HG03469 (cell line): ENCODE measurements around the gene ABO.
"Not testable (repeated sequence)": the region's sequence is repeated elsewhere in the genome, so short reads cannot be mapped to it uniquely, and the experiment has no call there.

Source experiments
- ATAC-seq: cut with Tn5 transposase; IDR thresholded peaks from one replicate; pipeline ENCODE4 v1.9.1; 2021; ENCODE audit warnings: mild to moderate bottlenecking, moderate library complexity, moderate number of reproducible peaks; ENCODE audit not compliant: unreplicated experiment

Gene ABO

DNA sequence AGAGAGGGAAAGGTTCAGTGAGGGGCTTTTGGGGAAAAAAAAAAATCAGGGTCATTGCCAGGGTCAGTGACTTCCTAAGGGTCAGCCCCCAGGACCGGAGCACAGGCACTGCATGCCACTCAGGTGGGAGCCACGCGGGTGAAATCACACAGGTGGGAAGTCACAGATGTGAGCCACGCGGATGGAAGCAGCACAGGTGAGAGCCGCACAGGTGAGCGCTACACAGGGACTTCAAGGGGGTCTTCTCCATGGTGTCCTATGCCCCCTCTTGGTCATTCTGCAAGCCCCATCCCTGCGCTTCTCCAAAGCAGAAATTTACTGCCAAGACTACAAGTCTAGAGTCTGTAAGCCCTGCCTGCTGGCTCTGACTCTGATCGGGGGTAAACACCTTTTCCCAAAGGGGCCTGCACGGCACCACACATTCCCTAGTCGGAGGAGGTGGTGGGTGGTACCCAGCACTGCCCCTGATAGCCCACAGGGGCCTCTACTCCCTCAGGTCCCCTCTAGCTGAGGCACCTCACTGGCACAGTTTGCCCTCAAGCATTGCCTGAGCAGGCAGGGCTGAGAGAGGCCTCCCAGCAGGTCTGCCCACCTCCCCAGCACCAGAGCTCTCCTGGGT, 47.6 kb downstream of the ABO start:
- ATAC-seq, result no peak

DNA sequence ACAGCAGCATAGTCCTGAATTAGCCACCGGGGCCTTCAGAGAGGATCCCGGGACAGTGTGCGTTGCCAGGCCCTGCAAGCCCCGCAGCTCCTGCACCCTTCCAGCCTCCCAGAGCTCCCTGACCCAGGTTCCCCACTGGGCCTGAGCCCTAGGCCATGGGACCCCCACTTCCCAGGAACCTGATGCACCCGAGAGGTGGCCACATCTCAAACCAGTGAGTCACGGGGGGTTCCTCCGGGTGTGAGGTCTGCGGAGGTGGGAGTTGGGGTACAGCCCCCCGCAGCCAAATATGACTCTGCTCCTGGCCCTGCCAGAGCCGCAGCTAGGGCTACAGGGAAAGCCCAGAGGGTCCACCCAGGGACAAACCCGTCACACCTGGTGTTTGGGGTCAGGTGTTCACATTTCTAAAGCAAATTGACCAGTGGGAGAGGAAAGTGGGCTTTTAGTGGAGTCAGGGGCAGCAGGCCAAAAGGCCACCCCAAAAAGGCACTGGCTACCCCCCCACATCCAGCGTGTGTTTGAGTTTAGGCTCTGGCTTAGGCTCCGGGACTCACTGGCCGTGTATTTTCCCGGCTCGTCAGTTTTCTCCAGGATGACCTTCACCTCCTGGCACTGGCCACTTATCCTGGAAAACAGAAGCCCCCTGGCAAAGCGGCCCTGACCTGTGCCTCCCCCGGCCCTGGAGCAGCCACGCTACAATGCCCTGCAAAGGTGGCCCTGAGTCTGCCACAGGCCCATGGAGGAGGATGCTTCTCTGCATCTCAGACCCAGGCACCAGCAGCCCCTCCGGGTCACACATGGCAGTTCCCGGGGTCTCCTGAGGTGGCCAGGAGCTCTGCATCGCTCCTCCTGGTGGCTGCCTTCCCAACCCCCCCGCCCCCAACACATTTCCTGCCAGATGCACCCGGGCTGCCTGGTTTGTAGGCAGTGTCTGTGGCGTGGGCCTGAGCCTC, 48.5 kb downstream of the ABO start:
- ATAC-seq, result no peak

DNA sequence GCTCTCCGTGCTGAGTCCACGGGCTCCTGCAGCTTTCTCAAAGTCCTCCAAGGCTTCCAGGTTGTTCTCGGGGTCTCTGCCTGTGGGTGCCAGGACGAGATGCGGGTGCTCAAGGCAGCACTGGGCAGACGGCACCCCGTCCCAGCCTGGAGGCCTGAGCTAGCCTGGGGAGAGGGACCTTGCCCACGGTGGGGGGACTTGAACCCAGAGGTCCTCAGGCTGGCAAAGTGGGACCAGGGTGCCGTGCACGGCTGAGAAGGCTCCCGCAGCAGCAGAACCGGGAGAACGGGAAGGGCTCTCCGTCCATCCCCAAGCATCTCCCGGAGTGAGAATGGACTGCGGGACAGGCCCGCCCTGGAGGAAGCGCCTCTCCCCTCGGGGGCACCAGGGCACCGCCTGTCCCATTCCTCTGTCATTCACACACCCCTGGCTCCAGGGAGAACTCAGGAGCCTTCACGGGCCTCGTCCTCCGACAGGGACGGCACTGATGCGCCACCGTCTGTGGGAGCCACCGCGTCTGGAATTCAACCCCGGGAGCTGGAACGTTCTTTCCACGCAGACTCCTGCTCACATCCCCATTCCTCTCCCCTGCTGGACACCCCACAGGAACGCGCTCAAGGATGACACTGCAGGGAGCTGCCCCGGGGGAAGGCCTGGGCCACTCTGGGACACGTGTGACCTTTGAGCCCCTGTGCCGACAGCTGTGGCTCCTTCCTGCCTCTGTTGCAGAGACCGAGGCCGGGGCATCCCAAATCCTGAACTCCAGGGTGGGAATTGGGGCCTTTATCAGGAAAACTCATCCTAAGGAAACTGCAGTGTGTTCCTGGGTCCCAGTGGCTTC, 49.6 kb downstream of the ABO start:
- no peak for ATAC-seq

DNA sequence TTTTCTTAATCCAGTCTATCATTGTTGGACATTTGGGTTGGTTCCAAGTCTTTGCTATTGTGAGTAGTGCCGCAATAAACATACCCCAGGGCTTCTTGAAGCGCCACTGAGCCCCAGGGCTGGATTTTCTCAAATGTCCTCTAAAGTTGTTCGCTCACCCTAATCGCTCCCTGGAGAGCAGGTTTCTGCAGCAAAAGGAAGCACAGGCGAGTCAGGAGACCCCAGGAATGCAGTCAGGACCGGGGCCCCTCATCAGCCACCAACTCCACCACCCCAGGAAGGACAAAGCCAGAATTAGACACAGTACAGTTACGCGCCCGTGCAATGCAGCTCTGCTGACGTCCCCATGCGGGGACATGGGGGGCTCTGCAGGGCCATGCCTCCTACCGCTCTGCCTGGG, 50.2 kb downstream of the ABO start:
- no peak for ATAC-seq

DNA sequence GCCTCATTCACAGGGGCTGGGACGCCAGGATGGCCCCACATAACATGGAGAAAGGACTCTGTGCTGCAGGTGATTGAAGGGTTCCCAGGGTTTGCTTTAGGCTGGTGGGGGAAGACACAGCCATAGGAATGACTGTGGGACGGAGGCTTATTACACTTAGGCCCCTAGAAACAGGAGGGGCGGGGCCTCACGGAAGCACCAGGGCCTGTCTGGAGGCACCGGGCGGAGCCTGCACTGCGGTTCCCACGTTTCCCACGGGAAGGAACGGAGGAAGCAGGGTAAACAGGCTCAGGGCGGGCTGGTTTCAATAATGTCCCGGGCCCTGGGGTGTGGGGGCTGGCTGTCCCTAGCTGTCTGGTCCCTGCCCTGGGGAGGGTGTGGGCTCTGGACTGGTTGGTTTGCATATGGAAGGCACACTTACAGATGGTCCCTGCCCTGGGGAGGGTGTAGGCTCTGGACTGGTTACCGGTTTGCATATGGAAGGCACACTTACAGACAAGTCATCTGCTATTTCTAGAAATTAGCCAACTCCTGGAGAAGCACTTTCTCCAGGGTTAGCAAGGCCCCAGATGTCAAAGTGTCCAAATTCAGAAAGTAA, 51.7 kb downstream of the ABO start:
- ATAC-seq, result not testable (repeated sequence)

DNA sequence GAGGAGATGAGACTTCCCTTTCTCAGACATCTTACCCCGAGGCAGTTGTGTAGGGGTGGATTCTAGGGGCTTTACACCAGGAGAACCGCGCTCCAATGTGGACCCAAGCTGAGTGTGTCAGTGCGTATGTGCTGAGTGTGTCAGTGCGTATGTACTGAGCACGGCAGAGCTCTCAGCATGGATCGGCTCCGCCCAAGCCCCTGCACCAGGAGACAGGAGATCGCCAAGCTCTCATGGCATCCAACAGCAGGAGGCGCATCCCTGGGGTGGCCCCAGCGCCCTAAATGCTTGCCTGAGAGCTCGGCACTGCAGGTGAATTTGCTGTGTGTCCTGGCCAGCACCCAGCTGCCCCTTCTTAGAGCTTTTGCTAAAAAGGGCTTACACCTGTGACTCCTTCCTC, 53.0 kb downstream of the ABO start:
- ATAC-seq, result not testable (repeated sequence)

DNA sequence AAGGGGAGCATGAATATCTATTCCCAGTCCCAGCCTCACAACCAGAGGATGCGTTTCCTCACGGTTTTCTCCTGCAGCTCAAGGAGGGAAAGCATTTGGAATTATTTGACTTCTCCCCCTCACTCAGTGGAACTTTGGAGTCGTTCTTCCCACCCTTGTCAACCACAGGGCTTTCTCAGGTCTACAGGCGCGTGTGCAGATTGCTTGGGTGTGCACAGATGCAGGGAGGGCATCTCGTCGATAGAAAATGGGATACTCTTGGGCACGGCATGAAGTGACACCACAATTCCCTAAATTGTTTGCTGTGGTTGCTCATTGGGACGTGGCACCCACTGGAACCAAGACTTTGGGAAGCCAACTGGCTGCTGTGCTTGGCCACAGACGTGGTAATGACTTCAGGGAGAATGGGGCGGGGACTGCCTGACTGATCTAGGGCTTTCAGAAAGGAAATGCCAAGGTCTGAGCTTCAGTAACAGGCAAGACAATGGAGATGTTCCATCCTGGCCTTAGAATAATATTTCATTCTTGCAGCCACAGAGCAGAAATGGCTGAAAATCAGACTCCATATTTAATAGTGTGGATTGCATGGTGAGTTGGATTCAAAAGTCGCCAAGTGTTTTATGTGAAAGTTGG, 53.7 kb downstream of the ABO start:
- no peak for ATAC-seq

DNA sequence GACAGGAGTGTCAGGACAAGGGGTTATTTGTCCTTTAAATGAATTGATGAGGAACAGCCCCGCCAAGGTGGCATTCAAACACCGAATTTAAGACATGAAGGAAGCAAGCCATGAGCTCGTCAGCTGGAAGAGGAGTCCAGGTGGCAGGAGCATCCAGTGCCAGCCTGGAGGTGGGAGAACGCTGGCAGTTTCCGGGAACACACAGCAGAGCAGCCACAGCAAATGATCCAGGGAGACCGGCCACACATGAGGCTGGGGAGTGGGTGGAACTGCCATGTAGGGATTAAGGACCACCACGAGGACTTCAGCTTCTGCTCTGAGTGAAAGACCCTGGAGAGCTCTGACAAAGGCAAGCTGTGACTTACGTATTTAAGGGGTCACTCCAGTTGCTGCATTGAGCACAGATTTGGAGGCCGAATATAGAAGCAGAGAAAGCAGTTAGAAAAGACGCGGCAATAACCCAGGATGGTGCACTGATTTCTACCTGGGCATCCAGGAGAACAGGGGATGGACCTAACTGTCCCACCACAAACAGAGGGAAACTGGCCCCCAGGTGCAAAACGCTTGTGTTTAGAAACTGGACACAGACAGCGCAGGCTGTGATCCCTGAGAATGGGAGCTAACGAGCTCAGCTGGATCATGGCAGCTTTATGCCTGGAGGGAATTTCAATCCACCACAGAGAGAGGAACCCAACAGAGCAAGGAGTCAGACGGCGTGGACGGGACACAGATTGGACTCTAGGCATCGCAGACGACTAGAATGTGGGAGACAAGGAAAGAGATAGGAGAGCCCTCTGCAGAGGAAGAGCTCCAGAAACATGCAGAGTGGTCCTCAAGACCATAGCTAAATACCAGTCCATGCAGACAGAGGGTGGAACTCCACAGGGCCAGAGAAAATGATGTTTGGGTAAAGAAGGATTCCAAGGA, 56.7 kb downstream of the ABO start:
- not testable (repeated sequence) for ATAC-seq

DNA sequence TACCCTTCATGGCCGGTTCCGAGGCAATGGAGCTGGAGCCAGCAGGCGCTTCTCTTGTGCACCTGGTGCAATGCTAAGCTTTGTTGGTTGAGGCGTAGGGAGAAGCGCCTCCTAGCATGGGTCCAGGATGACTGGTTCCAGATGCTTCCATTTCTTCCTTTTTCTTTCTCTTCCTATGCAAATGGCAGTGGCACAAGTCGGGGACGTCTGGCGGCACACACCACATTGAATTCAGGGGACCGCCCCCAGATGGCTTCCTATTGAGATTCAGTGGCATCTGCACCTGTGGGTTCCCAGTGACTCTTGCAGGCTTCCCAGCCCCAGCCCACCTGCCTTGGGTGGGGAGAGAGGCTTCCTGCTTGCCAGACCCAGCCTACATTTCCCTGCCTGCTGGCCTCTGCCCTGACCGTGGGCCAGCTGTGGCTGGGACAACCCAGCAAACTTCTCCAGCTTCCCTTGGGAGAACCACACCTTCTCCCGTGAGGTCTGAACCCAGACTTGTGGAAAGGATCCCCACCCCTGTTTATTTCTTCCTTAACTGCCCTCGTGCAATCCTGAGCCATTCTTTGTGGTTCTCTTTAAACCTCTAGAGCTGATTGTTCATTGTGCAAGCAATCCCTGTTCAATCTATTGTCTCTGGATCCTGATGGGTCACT, 57.5 kb downstream of the ABO start:
- not testable (repeated sequence) for ATAC-seq

DNA sequence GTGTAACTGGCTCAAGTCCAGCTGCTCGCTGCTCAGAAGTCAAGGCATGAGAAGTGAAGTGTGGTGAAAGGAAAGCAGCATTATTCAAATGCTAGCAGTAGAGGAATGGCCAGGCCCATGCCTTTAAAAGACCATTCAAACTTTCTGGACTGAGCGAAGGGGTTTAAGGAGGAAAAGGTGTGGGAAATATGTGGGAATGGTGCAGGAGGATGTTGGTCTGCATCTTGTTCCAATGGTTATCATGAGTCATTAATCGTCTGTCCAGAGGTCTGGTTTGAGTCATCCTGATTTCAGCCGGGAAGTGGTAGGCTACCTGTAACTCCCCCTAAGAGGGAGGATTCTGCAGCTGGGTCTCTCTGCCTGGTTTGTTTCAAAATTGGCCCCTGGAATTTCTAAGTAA, 60.7 kb downstream of the ABO start:
- not testable (repeated sequence) for ATAC-seq

DNA sequence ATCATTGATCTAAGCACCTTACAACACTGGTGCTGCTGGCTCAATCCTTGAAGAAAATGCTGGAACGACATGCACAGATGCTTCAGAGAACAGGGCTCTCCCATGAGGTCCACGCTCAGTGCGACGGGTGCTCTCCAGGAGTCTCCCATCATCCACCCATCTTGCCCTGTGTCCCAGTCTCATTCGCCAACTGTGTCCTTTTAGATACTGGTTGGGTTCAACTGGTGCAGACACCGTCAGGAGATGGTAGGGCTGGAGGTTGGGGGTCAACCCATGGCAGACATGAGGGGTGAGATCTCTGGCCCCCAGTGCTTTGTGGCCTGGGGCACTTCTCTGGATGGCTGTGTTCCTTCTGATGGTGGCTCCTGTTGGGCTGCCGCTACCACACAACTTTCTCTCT, 64.4 kb downstream of the ABO start:
- no peak for ATAC-seq

DNA sequence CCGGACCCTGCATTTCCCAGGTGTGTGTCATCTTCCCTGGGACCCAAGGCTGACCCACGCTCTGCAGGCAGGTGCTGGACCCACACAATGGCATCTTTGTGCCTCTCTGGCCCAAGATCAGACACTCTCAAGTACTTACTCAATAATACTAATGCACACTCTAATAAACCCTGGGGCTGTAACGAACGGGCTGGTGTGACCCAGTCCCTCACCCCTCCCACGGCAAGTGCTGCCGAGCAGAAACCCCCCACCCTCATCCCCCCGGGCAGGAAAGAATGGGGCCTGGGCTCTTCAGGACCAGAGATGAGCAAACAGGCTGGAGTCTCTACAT, 64.8 kb downstream of the ABO start:
- ATAC-seq, result no peak

DNA sequence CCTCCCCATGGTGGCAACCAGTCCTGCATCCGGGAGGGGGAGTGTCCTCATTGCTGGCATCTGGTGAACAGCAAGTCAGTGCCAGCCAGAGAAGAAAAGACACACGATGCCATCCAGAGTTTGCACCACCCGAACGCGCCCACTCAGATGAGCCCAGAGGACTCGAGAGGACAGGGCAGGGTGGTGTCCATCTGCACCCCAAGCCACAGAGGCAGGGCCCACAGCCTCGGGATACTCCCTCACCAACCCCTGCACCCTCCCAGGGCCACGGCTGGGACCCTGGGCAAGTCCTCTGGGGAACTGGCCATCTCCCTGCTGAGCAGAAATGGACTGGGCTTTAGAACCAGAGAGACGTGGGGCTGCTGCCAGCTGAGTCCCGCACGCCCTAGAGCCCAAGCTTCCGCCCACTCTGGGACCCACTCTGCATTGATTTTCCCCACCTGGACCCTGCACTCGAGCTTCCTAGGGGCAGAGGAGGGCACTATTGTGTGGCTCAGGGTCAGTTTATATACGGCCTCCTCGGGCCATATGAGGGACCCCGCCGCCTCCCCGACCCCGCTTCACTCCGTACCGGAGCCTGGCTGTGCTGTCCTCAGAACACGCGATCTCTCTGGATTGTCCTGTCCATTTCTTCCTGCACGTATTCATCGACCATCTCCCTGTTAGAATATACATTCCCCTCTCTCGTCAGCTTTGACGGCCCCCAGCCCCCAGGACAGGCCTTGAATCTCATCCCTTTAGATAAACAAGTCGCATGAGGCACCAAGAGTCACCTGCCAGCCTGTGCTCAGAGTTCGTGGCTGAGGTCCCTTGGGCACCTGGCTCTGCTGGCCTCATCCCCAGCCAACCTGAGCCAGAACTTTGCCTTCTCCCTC, 65.4 kb downstream of the ABO start:
- not testable (repeated sequence) for ATAC-seq

DNA sequence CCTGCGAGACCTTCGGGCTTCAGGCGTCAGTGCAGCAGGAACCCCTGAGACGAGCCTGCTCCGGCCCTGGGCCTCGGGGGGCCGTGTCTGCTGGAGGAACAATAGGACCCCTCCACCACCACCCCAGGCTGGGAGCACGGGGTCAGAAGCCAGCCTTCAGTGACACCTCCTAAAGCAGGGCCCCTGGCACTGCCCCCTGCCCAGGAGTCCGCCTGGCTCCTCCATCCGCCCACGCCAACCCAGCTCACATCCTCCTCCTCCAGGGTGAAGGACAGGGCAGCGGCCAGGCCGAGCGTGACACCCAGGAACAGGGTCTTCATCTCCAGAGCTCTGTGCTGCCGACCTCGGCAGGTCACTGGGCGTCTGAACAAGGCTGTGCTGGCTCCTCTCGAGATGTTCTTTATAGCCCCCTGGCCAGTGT, 66.1 kb downstream of the ABO start, which contains the start of gene OBP2B:
Gene OBP2B (minus strand): TSS at position 371 of the 421 bp plus-strand sequence. CDS start 51 bp downstream, at position 320.
- not testable (repeated sequence) for ATAC-seq

DNA sequence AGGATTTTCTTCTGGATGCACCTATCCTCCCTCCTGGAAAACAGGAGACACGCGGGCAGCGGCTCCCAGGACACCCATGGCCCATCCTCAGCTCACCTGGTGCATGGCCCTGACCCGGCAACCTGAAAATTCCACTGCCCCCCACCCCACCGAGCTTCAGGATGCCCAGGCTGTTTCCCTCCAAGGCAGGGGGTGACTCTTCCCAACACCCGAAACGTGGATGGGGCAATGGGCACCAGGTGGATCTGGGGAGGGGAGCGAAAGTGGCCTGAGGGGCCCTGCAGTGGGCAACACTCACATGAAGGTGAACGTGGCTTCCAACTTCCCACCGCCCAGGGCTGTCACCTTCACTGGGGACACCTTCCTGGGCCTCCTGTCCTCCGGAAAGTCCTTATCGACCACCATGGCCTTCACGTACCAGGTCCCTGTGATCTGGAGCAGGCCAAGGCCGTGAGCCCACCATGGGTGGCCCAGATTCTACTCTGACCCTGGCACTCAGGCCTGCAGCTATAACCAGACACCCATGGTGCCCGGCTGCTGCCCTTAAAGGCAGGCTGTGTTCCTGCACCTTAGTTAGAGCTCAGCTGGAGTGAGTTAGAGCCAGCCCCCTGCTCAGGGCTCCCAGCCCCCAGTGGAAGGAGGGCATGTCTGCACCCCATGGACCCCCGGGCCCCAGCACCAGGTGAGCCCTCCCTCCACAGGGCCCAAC, 66.7 kb downstream of the ABO start:
- not testable (repeated sequence) for ATAC-seq

DNA sequence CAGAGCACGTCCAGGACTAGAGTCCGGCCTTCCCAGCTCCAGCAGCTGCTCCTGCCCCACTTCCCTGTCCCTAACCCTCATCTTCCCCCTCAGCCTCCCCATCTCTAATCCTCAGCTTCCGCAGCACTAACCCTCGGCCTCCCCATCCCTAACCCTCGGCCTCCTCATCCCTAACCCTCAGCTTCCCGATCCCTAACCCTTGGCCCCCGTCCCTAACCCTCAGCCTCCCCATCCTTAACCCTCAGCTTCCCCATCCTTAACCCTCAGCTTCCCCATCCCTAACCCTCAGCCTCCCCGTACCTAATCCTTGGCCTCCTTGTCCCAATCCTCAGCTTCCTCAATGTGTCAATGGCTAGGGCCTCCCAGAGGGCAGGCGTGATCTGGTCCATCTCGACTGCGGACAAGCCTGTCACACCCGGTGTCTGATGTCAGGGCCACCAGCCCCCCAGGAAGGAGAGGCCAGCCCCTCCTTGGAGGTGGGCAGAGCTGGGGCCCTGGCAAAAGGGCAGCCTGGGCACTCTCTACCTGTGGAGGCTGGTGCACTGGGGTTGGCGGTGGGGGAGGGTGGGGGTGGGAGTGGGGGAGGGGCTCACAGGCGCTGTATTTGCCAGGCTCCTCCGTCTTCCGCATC, 67.3 kb downstream of the ABO start:
- ATAC-seq, result no peak

DNA sequence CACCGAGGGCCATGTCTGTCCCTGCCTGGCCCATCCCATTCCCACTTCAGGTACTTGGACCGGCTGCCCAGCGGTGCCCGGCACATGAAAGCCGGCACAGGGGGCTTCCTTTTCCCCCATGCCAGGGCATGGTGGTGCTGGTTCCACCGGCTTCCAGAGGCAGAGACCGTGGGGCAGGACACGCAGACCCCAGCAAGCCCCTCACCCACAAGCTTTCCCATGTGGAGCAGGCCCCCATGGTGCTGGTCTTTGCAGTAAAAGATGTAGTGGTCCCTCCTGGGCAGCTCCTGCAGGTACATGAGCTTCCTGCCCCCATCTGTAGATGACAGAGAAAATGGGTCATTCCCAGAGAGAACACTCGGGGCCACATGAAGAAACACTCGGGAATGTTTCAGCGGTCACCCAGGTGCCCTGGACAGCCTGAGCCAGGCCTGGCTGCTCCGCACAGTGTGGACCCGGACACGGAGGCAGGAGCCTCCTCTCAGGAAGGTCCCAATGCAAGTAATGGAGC, 67.9 kb downstream of the ABO start:
- ATAC-seq, result no peak
